SH-SY5Y (cell line): ENCODE measurements around the gene ZNF70.

Source experiments
- GATA2 ChIP-seq: IDR thresholded peaks from 2 replicates; pipeline ENCODE4 v1.6.1; 2011; ENCODE audit warnings: mild to moderate bottlenecking, low read depth, low read length
- GATA3 ChIP-seq: IDR thresholded peaks from 2 replicates; pipeline ENCODE4 v1.6.1; 2011; ENCODE audit warnings: low read depth, mild to moderate bottlenecking, low read length, moderate library complexity

The ZNF70 gene

GRCh38 chr22:23782703-23783102 lies 31.8 kb upstream of the ZNF70 start:
- no peak for TF ChIP-seq GATA3
- TF ChIP-seq GATA2, result no peak

DNA sequence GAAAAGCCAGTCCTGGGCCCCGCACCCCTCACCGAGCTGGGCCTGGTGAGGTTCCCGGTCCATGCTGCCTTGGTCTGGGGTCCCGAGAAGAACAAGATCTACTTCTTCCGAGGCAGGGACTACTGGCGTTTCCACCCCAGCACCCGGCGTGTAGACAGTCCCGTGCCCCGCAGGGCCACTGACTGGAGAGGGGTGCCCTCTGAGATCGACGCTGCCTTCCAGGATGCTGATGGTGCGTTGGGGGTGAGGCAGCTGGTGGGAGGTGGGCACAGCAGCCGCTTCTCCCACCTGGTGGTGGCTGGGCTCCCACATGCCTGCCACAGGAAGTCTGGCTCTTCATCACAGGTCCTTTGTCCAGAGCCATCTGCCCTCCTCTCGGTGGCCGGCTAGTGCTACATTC lies 31.3 kb upstream of the ZNF70 start:
- no peak for TF ChIP-seq GATA2
- TF ChIP-seq GATA3, result no peak

GRCh38 chr22:23781511-23782183 lies 30.7 kb upstream of the ZNF70 start:
- TF ChIP-seq GATA2 (no peak), GATA3 (no peak)

DNA sequence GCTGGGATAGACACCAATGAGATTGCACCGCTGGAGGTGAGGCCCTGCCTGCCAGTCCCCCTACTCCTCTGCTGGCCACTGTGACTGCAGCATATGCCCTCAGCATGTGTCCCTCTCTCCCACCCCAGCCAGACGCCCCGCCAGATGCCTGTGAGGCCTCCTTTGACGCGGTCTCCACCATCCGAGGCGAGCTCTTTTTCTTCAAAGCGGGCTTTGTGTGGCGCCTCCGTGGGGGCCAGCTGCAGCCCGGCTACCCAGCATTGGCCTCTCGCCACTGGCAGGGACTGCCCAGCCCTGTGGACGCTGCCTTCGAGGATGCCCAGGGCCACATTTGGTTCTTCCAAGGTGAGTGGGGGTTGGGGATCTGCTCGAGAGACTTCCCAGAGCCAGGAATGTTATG lies 30.2 kb upstream of the ZNF70 start:
- TF ChIP-seq GATA3, result no peak
- no peak for TF ChIP-seq GATA2

- TF ChIP-seq GATA2, result no peak
- TF ChIP-seq GATA3, result no peak
These were observed 29.3 kb upstream of the ZNF70 start for GRCh38 chr22:23780146-23780748.

- TF ChIP-seq GATA2, result no peak
- TF ChIP-seq GATA3, result no peak
These were observed 28.8 kb upstream of the ZNF70 start for GRCh38 chr22:23779731-23780130.

GRCh38 chr22:23779083-23779482 lies 28.2 kb upstream of the ZNF70 start:
- no peak for TF ChIP-seq GATA2
- TF ChIP-seq GATA3, result no peak

DNA sequence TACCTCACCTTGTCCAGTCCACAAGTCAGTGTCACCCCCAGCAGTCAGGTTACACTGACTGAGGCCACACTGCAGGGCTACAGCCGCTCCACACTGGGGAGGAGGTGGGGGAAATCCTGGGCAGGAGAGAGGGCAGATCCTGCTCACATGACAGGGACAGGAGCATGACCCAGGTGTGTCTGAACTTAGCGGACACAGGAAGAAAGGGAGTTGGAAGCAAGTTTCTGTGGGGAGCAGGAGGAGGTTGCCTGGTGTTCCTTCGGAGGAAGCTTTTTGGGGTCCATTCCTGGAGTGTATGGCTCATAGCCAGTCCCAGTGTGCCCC lies 27.6 kb upstream of the ZNF70 start:
- no peak for TF ChIP-seq GATA3
- no peak for TF ChIP-seq GATA2

DNA sequence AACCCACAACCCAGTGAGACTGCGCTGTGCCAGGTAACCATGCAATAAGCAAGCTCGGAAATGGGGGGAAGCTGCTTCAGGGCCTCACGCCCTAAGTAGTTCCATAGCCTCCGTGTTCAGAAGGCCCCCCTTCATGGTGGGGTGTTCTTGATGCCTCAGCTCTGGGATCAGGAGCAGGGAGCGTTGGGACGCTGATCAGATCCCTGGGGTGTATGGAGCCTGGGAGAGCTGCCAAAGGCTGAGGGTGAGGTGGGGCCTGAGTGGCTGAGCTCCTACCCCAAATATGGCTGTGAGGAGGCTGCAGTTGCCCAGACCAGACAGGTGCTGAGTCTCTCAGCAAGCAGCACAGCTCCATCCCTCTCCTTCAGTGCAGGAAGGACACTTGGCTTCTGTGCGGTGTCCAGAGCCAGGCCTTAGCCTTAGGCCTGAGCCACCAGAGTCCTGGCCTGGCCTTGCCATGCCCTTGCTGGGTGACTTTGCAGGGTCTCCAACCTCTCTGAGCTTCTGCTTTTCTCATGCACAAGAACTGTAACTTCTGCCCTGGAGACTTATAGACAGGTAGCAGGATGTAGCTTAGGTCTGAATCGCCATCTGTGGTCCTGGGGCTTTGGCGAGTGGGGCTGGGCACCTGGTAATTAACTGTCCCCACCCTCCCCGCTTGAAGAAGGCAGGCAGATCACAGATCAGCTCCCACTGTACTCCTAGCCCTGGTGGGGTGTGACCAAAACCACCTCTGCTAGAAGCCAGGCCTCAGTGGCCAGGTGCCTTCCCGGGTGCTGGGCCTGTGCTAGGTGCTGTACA lies 27.1 kb upstream of the ZNF70 start:
- no peak for TF ChIP-seq GATA3
- no peak for TF ChIP-seq GATA2

GRCh38 chr22:23775779-23776375 lies 25.0 kb upstream of the ZNF70 start:
- TF ChIP-seq GATA2 (no peak), GATA3 (no peak)

DNA sequence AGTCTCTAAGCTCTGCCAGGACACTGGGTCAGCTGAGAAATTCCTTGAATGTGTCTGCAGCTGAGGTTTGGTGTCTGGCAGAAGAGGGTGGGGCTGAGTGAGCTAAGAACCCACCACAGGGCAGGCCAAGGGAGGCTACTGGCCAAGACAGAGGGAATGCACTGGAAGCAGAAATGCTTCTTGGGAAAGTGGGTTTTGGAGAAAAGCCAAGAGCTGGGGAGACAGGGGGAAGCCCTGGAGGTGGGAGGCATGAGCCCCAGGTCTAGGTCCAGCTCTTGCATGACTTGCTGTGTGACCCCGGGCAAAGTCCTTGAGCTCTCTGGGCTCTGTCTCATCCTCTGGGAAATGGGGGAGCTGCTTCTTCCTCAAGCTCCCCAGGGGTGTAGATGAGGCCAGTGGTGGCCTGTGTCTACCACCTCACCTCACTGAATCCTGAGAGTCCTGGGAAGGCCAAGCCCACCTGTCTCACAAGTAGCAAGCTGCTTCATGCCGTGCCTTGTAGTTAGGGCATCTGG lies 24.1 kb upstream of the ZNF70 start:
- TF ChIP-seq GATA3 (no peak), GATA2 (no peak)

- TF ChIP-seq GATA3 (no peak), GATA2 (no peak)
These were observed 23.4 kb upstream of the ZNF70 start for GRCh38 chr22:23774114-23774921.

DNA sequence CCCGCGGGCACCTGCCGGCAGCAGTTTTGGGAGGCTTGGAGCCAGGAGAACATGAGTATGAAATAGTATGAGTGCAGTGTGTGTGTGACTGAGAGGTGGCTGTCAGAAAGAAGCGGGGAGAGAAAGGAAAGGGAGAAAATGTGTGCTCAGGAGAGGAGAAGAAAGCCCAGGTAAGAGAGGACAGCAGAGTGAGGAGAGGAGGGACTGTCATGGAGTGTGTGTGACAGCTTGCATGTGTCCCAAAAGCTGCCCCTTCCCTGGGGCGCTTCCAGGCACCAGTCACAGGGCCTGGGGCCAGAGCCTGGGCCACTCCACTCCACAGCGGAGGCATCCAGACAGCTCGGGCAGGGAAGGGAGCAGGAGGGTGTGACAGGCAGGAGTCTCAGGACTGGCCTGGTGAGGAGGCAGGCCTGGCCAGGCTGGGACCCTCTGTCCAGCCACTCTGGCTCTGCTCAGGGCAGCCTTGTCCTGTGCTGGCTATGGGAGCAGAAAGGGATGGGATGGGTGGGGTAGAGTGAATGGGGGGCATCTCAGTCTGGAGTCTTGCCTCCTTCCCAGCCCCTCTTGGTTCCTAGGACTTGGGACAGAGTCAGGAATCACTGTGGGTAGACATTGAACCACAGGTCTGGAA lies 22.7 kb upstream of the ZNF70 start:
- TF ChIP-seq GATA3 (no peak), GATA2 (no peak)
